WTC11 (cell line): ENCODE measurements around the gene ESYT1. TPM values are rescaled to one million over a fixed set of nuclear protein-coding genes. Genes with fewer than 3 reads are reported as not detected.

Source experiments
- ATAC-seq: fragments of 200-7000 bp; cut with Tn5 transposase; 2 replicates; pipeline ENCODE4 v1.10.0; 2021; ENCODE audit warnings: mild to moderate bottlenecking, moderate library complexity
- CTCF ChIA-PET: fragments of 300-600 bp; sonication (Branson Sonifier 250); formaldehyde crosslinking; loops from one replicate; lab custom pipeline; 2021; ENCODE audit warnings: antibody characterized with exemption; lab: Charles Lee
- POLR2A ChIA-PET: fragments of 350-600 bp; sonication (Branson Sonifier 250); formaldehyde crosslinking; loops from one replicate; lab custom pipeline; 2021; ENCODE audit warnings: antibody characterized with exemption; lab: Charles Lee
- DNase-seq: peaks from one replicate; pipeline ENCODE4 v3.0.0; 2021; ENCODE audit warnings: low spot score
- H3K27ac Mint-ChIP-seq: 2 replicates; pipeline ENCODE4 v1.8.0; 2021; ENCODE audit warnings: mixed read lengths
- H3K27me3 Mint-ChIP-seq: 2 replicates; pipeline ENCODE4 v1.8.0; 2021; ENCODE audit warnings: low read depth, mild to moderate bottlenecking, moderate library complexity, mixed read lengths
- H3K36me3 Mint-ChIP-seq: 2 replicates; pipeline ENCODE4 v1.8.0; 2021; ENCODE audit warnings: mixed read lengths
- H3K4me1 Mint-ChIP-seq: 2 replicates; pipeline ENCODE4 v1.8.0; 2022; ENCODE audit warnings: mixed read lengths
- H3K4me3 Mint-ChIP-seq: 2 replicates; pipeline ENCODE4 v1.8.0; 2021; ENCODE audit warnings: mild to moderate bottlenecking, moderate library complexity, mixed read lengths
- H3K9me3 Mint-ChIP-seq: 2 replicates; pipeline ENCODE4 v1.8.0; 2021; ENCODE audit warnings: mixed read lengths
- ATF1 ChIP-seq: sonication (generic); formaldehyde crosslinking; IDR thresholded peaks from 2 replicates; pipeline ENCODE4 v1.8.1; 2023; ENCODE audit warnings: mild to moderate bottlenecking, moderate library complexity, missing genetic modification reagents
- CBFB ChIP-seq: sonication (generic); formaldehyde crosslinking; IDR thresholded peaks from 2 replicates; pipeline ENCODE4 v1.8.1; 2022; ENCODE audit warnings: mild to moderate bottlenecking, low read depth, missing genetic modification reagents
- ELF4 ChIP-seq: sonication (generic); formaldehyde crosslinking; IDR thresholded peaks from 2 replicates; pipeline ENCODE4 v1.8.1; 2022; ENCODE audit warnings: low read depth, mild to moderate bottlenecking, moderate library complexity, missing genetic modification reagents
- ETV6 ChIP-seq: sonication (generic); formaldehyde crosslinking; IDR thresholded peaks from 2 replicates; pipeline ENCODE4 v1.8.1; 2022; ENCODE audit warnings: mild to moderate bottlenecking, missing genetic modification reagents
- FOXJ3 ChIP-seq: sonication (generic); formaldehyde crosslinking; IDR thresholded peaks from 2 replicates; pipeline ENCODE4 v1.9.0; 2021; ENCODE audit warnings: missing genetic modification reagents, mild to moderate bottlenecking, borderline replicate concordance
- FOXP4 ChIP-seq: sonication (generic); formaldehyde crosslinking; IDR thresholded peaks from 2 replicates; pipeline ENCODE4 v1.8.0; 2022; ENCODE audit warnings: mild to moderate bottlenecking, missing genetic modification reagents
- GRHL2 ChIP-seq: fragments of 250-450 bp; sonication (Bioruptor Pico); IDR thresholded peaks from 2 replicates; pipeline ENCODE4 v1.8.0; 2022; ENCODE audit warnings: mild to moderate bottlenecking, moderate library complexity; ENCODE audit not compliant: insufficient replicate concordance, severe bottlenecking
- IRF2 ChIP-seq: sonication (generic); formaldehyde crosslinking; IDR thresholded peaks from 2 replicates; pipeline ENCODE4 v1.8.0; 2022; ENCODE audit warnings: low read depth, missing genetic modification reagents, borderline replicate concordance
- KAT7 ChIP-seq: sonication (generic); formaldehyde crosslinking; IDR thresholded peaks from 2 replicates; pipeline ENCODE4 v1.8.1; 2023; ENCODE audit warnings: missing genetic modification reagents, mild to moderate bottlenecking, borderline replicate concordance
- NR2C2 ChIP-seq: sonication (generic); formaldehyde crosslinking; IDR thresholded peaks from 2 replicates; pipeline ENCODE4 v1.8.0; 2022; ENCODE audit warnings: mild to moderate bottlenecking, missing genetic modification reagents
- RELA ChIP-seq: sonication (generic); formaldehyde crosslinking; IDR thresholded peaks from 2 replicates; pipeline ENCODE4 v1.8.1; 2022; ENCODE audit warnings: missing genetic modification reagents, mild to moderate bottlenecking, borderline replicate concordance
- RORB ChIP-seq: fragments of 250-450 bp; sonication (Bioruptor Pico); IDR thresholded peaks from 2 replicates; pipeline ENCODE4 v1.9.0; 2021; ENCODE audit warnings: mild to moderate bottlenecking
- SMAD3 ChIP-seq: sonication (generic); formaldehyde crosslinking; IDR thresholded peaks from 2 replicates; pipeline ENCODE4 v1.8.0; 2022; ENCODE audit warnings: missing genetic modification reagents, mild to moderate bottlenecking, borderline replicate concordance
- SMAD4 ChIP-seq: sonication (generic); formaldehyde crosslinking; IDR thresholded peaks from 2 replicates; pipeline ENCODE4 v1.8.0; 2022; ENCODE audit warnings: mild to moderate bottlenecking, missing genetic modification reagents
- TCF7 ChIP-seq: sonication (generic); formaldehyde crosslinking; IDR thresholded peaks from 2 replicates; pipeline ENCODE4 v1.8.0; 2022; ENCODE audit warnings: mild to moderate bottlenecking, low read depth, missing genetic modification reagents, moderate library complexity
- TEAD4 ChIP-seq: sonication (generic); formaldehyde crosslinking; IDR thresholded peaks from 2 replicates; pipeline ENCODE4 v1.8.0; 2022; ENCODE audit warnings: mild to moderate bottlenecking, missing genetic modification reagents
- ZNF263 ChIP-seq: sonication (generic); formaldehyde crosslinking; IDR thresholded peaks from 2 replicates; pipeline ENCODE4 v1.8.1; 2022; ENCODE audit warnings: low read depth, mild to moderate bottlenecking, moderate library complexity, missing genetic modification reagents
- ZNF416 ChIP-seq: fragments of 250-450 bp; sonication (Bioruptor Pico); IDR thresholded peaks from 2 replicates; pipeline ENCODE4 v1.9.0; 2021; ENCODE audit warnings: mild to moderate bottlenecking, inconsistent platforms
- ZNF532 ChIP-seq: fragments of 250-450 bp; sonication (Bioruptor Pico); IDR thresholded peaks from 2 replicates; pipeline ENCODE4 v1.9.0; 2021; ENCODE audit warnings: mild to moderate bottlenecking, borderline replicate concordance
- ZSCAN18 ChIP-seq: fragments of 250-450 bp; sonication (Bioruptor Pico); IDR thresholded peaks from 2 replicates; pipeline ENCODE4 v2.1.2; 2022; ENCODE audit warnings: mild to moderate bottlenecking, moderate library complexity
- total RNA-seq: library from RNA; stranded (reverse); gene quantifications from 3 replicates; pipeline ENCODE4 v1.2.3, GENCODE V29; 2021
- TF ChIP-seq, protein P1 (sequence below): sonication (generic); formaldehyde crosslinking; IDR thresholded peaks from 2 replicates; pipeline ENCODE4 v1.8.1; 2023; ENCODE audit warnings: mild to moderate bottlenecking, moderate library complexity, missing genetic modification reagents
- TF ChIP-seq, protein P2 (sequence below): sonication (generic); formaldehyde crosslinking; IDR thresholded peaks from 2 replicates; pipeline ENCODE4 v1.8.0; 2023; ENCODE audit warnings: missing genetic modification reagents
- TF ChIP-seq, protein P3 (sequence below): sonication (generic); formaldehyde crosslinking; IDR thresholded peaks from 2 replicates; pipeline ENCODE4 v1.8.0; 2022; ENCODE audit warnings: mild to moderate bottlenecking, missing genetic modification reagents

ESYT1 gene
- total RNA-seq, 1 experiment from 2014 or later = 80.1 TPM

GRCh38 chr12:56130876-56131275 lies 2.8 kb downstream of the ESYT1 start:
- Mint-ChIP-seq H3K4me1 (peaks cover 29% of the 10 kb centered on the region), H3K27me3 (no peaks in the 10 kb centered on the region; the same call in 1 of the 2 replicates), H3K4me3 (peak overlapping the region; percentile 98; the same call in 1 of the 2 replicates), H3K9me3 (no peaks in the 10 kb centered on the region), H3K27ac (no peak overlapping the region; the same call in 1 of the 2 replicates), H3K36me3 (peaks cover 46% of the 10 kb centered on the region)
- no peak for ATAC-seq
- TF ChIP-seq NR2C2 (CRISPR knock-in tag) = no peak
- no peak for TF ChIP-seq CBFB (CRISPR knock-in tag)
- TF ChIP-seq ZNF416 = no peak
- no peak for TF ChIP-seq IRF2 (CRISPR knock-in tag)
- TF ChIP-seq GRHL2 (CRISPR knock-in tag) = no peak
- TF ChIP-seq, protein P1, sequence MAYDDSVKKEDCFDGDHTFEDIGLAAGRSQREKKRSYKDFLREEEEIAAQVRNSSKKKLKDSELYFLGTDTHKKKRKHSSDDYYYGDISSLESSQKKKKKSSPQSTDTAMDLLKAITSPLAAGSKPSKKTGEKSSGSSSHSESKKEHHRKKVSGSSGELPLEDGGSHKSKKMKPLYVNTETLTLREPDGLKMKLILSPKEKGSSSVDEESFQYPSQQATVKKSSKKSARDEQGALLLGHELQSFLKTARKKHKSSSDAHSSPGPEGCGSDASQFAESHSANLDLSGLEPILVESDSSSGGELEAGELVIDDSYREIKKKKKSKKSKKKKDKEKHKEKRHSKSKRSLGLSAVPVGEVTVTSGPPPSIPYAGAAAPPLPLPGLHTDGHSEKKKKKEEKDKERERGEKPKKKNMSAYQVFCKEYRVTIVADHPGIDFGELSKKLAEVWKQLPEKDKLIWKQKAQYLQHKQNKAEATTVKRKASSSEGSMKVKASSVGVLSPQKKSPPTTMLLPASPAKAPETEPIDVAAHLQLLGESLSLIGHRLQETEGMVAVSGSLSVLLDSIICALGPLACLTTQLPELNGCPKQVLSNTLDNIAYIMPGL = no peak
- CTCF ChIA-PET = no interaction called here
- POLR2A ChIA-PET = interaction anchor here (5.3 kb wide), 1 partner anchor 30 kb away, joined by 104 read pairs; the partner anchor contains the start of gene MYL6
- DNase-seq = no peak

GRCh38 chr12:56134897-56135296 lies 6.8 kb downstream of the ESYT1 start:
- DNase-seq (no peak), ATAC-seq (no peak)
- H3K27me3 Mint-ChIP-seq = no peaks in the 10 kb centered on the region
- TF ChIP-seq ZNF263 (CRISPR knock-in tag) (no peak), ZSCAN18 (CRISPR knock-in tag) (no peak), FOXJ3 (CRISPR knock-in tag) (no peak), ATF1 (no peak), ZNF416 (no peak), ELF4 (no peak), ZNF532 (CRISPR knock-in tag) (no peak), SMAD3 (CRISPR knock-in tag) (no peak), ETV6 (no peak), KAT7 (CRISPR knock-in tag) (no peak), RORB (CRISPR knock-in tag) (no peak), FOXP4 (CRISPR knock-in tag) (no peak), SMAD4 (CRISPR knock-in tag) (no peak), TCF7 (CRISPR knock-in tag) (no peak), TEAD4 (CRISPR knock-in tag) (no peak), RELA (CRISPR knock-in tag) (no peak)
- TF ChIP-seq, protein P2, sequence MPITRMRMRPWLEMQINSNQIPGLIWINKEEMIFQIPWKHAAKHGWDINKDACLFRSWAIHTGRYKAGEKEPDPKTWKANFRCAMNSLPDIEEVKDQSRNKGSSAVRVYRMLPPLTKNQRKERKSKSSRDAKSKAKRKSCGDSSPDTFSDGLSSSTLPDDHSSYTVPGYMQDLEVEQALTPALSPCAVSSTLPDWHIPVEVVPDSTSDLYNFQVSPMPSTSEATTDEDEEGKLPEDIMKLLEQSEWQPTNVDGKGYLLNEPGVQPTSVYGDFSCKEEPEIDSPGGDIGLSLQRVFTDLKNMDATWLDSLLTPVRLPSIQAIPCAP (CRISPR knock-in tag) = no peak
- TF ChIP-seq, protein P3, sequence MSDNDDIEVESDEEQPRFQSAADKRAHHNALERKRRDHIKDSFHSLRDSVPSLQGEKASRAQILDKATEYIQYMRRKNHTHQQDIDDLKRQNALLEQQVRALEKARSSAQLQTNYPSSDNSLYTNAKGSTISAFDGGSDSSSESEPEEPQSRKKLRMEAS = no peak
- H3K36me3 Mint-ChIP-seq = peaks cover 83% of the 10 kb centered on the region
- H3K4me3 Mint-ChIP-seq = no peak overlapping the region
- ChIA-PET CTCF (interaction anchor here (0.7 kb wide), 2 partner anchors 54 to 55 kb away, joined by 3 read pairs; no protein-coding TSS in a partner anchor), POLR2A (no interaction called here)
- H3K27ac Mint-ChIP-seq = no peak overlapping the region
- H3K4me1 Mint-ChIP-seq = peaks cover 5% of the 10 kb centered on the region
- H3K9me3 Mint-ChIP-seq = peaks cover 3% of the 10 kb centered on the region
